Stimulated activated CD8-positive, alpha-beta memory T cell treated with anti-CD3 and anti-CD28 coated beads, Interleukin-4, amount 100 ng/mL, for 48 hours (primary cell): ENCODE measurements around the gene ZNF550.
A peak's percentile ranks its signal among the peaks of the same experiment; 100 is the strongest.

Experiments
- DNase-seq: peaks from one replicate; pipeline ENCODE4 v3.0.0-alpha.2; 2020

Gene ZNF550

DNA sequence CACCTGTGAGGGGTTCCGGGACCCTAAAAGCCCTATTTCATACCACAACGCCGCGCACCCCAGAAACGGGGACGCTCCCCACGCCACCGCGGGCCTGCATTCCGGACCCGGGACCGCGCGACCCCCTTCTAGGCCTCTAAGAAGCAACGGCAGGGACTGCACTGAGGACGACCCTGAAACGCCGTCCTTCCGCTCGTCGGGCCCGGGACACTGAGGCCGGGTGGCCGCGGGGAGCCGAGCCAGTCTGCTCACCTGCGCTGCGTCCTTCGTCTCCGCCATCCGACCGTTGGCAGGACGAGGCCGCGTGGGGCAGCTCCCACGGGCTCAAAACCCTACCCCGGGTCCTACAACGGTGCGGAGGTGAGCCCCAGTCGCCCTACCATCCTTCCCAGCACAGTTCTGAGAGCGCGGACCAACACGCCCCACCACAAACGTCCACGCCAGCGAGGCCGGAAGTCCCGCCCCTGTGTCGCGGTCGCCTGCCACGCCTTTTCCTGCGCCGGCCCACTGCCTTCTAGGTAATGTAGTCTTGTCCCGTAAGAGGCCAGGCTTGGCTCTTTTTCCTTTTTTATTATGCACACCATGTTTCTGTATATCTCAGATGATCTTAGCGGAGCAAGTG, at the start of gene ZNF550:
TSS of gene ZNF550 (minus strand) at position 460 of the 622 bp plus-strand sequence. CDS start at position 279, 181 bp downstream.
- DNase-seq: peak; percentile 91

DNA sequence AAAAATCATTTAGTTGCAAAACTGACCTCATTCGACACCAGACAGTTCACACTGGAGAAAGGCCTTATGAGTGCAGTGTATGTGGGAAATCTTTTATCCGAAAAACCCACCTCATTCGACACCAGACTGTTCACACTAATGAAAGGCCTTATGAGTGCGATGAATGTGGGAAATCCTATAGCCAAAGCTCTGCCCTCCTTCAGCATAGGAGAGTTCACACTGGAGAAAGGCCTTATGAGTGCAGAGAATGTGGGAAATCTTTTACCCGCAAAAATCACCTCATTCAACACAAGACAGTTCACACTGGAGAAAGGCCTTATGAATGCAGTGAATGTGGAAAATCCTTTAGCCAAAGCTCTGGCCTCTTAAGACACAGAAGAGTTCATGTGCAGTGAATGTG, 47.3 kb upstream of the ZNF550 start:
- no peak for DNase-seq

GRCh38 chr19:57599761-57600383, 40.2 kb upstream of the ZNF550 start, which contains the start of gene ZNF530:
ZNF530 (plus strand) TSS chr19:57599885; CDS start chr19:57604346, 4,461 bp downstream.
- peak; percentile 93 for DNase-seq

DNA sequence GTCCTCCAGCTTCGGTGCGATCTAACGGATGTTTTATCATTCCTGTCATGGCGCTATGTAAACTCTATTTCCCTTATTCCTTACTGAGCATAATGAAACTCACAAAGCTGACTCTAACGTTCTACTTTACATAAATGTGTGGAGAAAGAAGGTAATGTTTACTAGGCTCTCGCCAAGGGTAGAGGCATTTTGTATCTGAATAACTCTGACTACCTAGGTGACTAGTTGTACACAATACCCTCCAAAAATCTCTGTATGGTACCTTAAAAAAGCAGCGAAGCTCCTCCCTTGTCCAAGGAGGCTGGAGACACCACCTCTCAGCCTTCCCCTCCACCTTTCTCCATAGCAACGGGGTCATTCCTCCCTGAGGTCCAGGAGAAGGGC, 39.7 kb upstream of the ZNF550 start:
- no peak for DNase-seq

DNA sequence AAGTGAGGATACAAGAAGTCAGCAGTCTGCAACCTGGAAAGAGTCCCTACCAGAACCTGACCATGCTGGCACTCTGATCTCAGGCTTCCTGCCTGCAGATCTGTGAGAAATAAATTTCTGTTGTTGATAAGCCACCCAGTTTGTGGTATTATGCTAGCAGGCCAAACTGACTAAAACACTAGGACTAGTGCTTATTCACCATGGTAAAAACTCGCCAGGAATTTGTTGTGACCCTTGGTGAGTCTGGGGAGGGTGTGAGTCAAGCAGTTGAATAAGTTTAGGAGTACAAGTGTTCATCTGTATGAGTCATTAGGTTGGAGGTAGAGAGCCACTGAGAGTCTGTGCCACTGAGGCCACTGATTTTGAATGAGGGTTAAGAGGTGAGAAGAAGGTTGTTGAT, 27.9 kb upstream of the ZNF550 start:
- DNase-seq: no peak

GRCh38 chr19:57583521-57584416, 24.1 kb upstream of the ZNF550 start, which contains the start of gene ZIK1:
ZIK1 (plus strand) TSS chr19:57584145; CDS start chr19:57584357, 212 bp downstream.
- peak; percentile 85 for DNase-seq

DNA sequence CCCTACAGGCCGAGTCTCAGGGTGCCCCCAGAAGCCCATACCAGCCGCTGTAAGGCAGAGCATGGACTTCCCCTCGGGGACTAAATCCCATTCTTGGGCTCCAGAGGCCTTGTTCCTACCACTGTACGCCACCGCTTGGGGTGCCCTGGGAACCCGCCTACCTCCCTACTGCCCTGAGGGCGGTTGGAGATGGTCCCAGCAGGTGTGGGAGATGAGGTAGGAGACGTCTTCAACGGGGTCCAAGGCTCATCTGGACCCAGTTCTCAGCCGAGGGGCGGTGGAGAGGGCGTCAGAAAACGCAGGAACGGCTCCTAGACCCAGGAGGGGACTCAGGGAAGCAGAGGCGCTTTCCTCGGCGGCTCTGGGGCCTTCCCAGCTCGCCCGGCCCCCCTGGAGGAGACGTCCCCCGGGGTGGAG, 23.4 kb upstream of the ZNF550 start:
- DNase-seq: no peak

DNA sequence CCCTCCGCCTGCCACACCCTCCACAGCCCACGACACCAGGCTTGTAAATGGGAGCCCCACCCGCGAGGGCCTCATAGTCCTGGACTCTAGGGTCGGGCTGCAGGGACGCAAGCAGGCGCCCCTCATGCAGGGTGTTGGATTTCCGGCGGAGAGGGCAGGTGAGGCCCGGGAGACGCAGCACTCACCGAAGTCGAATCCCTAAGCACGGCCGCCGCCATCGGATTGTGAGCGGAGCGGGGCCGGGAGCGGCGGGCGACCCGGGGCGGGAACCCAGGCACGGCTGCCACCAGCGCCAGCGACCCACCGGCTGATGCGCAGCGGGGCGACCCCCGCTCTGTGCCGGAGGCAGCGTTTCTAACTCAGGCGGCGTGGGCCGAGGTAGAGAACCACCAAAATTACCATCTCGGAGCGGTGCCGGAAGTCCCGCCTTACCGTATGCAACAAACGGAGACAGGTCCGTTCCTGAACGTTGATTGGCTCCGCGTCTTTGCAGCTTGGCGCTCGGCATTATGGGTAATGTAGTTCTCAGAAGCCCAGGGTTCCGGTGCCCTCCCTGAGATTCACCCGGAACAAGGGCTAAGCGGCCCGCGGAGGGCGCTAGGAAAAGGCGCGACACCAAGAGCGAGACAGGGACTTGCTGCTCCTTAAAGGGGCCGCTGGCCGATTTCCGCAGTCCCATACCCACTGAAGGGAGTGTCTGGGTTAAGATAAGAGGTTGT, 19.0 kb upstream of the ZNF550 start, which contains the start of gene ZNF416:
TSS of gene ZNF416 (minus strand) at position 425 of the 719 bp plus-strand sequence. CDS start at position 218, 207 bp downstream.
- peak; percentile 93 for DNase-seq

GRCh38 chr19:57576661-57577060, 17.0 kb upstream of the ZNF550 start:
- no peak for DNase-seq

- no peak for DNase-seq
Observed at GRCh38 chr19:57572415-57572947, 12.8 kb upstream of the ZNF550 start.

DNA sequence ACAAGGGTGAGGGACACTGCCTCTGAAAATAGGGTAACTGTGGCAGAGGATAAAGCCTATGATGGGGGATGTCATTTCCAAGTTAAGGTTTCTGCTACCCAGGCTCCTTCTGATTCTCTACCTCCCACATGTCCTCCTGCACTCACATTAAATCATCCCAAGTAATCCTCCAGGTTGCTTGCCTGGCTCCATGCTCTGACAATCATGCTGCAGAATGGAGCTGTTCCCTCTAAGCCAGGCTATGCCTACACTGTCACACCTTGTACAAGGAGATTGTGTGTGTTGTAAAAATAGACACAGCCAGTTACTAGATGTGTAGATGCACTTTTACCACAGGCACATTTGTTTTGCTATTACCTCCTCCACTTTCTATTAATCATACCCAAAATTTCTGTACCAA, 11.0 kb upstream of the ZNF550 start:
- DNase-seq: no peak

DNA sequence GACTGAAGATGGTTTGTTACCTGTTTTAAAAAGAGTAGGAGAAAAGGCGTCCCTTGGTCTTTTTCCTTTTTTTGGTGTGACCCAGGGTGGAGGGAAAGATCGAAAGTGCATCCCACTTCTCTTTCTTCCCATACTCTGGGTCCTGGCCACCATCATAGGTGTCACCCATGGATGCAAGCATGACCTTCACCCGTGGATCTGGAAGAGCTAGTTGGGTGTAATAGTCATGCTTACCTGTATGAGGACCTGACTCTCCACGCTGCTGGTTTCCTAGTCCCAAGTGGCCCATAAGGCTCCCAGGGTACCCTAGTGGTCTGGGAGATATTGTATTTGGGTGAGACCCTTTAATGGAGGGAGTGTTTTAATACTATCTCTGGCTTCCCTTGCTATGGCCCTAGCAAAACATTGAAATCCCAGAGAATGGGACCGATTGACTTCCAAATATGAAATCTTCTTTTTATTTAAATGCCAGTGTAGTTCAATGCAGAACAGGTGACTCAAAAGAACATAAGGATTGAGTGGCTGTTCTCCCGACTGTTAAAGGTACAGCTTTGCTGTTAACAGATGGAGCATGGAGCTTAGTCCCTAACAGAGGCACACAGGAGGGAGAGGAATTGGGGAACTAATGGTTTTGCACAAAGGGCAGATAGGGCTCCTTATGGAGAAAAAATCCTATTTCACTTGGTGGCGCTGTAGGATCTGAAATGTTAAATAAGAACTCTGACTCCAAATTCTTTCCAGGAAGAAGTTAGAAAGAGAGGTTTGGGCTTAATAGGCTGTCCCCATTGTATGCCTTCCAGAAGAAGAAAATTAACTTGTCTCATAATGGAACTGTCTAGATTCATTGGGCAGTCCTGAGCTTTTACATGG, 7.0 kb upstream of the ZNF550 start:
- no peak for DNase-seq

DNA sequence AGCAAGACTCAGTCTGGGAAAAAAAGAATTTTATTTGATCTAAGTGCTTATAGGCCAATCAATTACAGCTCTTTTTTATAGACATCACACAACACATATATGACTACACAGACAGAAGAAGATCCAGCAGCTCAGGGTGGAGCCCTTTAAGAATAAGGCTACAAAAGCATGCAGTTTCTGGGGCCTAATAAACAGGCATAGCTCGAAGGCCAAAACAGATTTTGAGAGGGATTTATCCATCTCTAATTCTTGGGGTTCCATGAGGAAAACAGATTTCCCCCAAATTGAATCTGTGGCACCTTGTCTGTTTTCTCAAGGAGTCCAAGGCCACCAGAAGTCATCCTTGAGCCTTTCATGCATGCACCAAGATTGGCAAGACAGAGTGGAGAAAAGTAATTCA, 3.9 kb upstream of the ZNF550 start:
- DNase-seq: no peak

- DNase-seq: no peak
Observed at GRCh38 chr19:57560049-57560491, 407 bp upstream of the ZNF550 start.

- DNase-seq: peak; percentile 41
Observed at GRCh38 chr19:57559008-57559403, 657 bp downstream of the ZNF550 start.

DNA sequence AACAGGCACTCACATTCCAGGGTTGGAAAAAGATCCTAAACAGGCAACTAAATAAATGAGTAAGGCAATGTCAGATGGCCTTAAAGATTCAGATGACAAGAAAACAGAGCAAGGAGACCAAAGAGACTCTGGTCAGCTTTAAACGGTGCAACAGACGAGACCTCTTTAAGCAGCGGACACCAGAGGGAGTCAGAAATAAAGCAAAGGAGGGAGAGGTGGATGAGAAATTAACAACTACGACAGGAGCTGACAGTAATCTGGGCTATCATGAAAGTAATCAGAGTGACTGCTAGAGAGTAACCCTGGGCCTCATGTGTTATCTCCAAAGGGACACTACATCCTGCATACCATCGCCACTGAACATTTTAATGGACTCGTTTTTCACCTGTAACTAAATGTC, 1.1 kb downstream of the ZNF550 start:
- DNase-seq: no peak

DNA sequence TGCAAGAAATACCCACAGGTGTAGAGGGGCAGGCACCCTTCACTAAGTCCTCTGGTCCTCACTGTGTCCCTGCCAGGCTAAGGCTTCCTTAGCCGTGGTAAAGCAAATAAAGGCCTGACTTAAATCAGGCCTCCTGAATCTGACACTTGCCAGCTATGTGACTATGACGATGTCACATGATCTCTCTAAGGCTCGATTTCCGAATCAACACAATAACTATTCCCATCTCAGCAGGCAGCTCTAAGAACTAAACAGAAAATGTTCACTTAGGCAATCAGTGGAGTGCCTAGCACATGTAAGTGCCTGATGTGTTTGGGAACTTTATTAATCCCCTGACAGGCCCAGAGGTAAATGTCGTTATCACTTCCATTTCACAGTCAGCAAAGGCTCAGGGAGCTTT, 2.0 kb downstream of the ZNF550 start:
- DNase-seq: no peak

DNA sequence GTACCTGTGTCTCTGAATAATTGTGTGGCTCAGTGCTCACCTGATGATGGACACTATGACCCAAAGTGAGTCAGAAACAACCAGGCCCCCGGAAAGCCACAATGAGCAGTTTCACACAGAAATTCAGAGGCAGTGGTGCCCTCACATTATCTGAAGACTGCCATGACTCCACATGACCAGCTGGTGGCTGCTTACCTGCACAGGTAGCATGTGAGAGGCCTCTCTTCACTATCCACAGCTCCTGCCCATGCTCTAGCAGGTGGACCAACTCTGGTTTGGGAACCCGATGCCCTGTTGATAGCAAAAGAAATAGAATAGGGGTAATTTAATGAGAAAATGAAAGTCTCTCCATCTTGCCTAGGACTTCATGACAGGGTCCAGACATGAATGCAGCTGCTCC, 7.2 kb downstream of the ZNF550 start:
- no peak for DNase-seq

DNA sequence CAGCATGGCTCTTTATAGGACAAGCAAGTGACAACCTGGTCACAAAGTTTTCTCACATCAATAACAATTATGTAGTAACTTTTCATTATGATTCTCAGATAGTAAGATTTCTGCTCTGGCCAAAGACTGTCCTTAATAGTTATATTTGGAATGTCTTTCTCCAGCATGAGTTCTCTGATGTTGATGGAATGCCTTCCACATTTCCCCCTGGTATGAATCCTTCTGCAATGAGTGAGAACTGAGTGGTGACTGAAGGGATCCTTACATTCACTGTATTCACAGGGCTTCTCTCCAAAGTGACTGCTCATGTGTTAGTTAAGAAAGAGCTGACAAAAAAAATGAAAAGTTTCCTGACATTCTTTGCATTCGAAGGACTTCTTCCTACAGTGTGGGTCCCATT, 13.2 kb downstream of the ZNF550 start:
- no peak for DNase-seq

DNA sequence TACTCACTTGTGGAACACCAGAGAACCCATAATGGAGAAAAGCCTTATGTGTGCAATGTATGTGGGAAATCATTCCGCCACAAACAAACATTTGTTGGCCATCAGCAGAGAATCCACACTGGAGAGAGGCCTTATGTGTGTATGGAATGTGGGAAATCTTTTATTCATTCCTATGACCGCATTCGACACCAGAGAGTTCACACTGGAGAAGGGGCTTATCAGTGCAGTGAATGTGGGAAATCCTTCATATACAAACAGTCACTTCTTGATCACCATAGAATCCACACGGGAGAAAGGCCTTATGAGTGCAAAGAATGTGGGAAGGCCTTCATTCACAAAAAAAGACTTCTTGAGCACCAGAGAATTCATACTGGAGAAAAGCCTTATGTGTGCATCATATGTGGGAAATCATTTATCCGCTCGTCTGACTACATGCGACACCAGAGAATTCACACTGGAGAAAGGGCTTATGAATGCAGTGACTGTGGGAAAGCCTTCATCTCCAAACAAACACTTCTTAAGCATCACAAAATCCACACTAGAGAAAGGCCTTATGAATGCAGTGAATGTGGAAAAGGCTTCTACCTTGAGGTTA, 21.6 kb downstream of the ZNF550 start:
- DNase-seq: no peak
